Keratinocyte (primary cell): Measurements from ENCODE around the gene NRG3. TPM values are rescaled to one million over a fixed set of nuclear protein-coding genes. Genes with fewer than 3 reads are reported as not detected.

ENCODE experiments used
- DNase-seq: peaks from one replicate; pipeline ENCODE4 v3.0.0-alpha.2; 2011; ENCODE audit warnings: low read depth, missing footprints, low spot score
- FAIRE-seq: peaks from 2 replicates; lab custom pipeline; 2011; peaks lifted over from hg19 to GRCh38; lab: Jason Lieb, UNC
- H2AFZ ChIP-seq: 2 replicates; pipeline ENCODE4 v1.6.0; 2012; ENCODE audit warnings: low read length, control low read depth, inconsistent platforms; ENCODE audit not compliant: control insufficient read depth
- H3K27ac ChIP-seq: 2 replicates; pipeline ENCODE4 v1.5.1; 2011; ENCODE audit warnings: low read length; ENCODE audit not compliant: control insufficient read depth, insufficient read depth
- H3K27me3 ChIP-seq: 3 replicates; pipeline ENCODE4 v1.6.0; 2011; ENCODE audit warnings: low read length; ENCODE audit not compliant: control insufficient read depth, insufficient read depth; ENCODE audit errors: extremely low read depth
- H3K36me3 ChIP-seq, 2 experiments: 2 replicates in 1 of 2; 3 replicates in 1 of 2; pipeline ENCODE4 v1.5.1; 2011; ENCODE audit warnings: low read length in 2 of 2, mild to moderate bottlenecking in 1 of 2; ENCODE audit not compliant: control insufficient read depth in 2 of 2, insufficient read depth in 2 of 2; ENCODE audit errors: extremely low read depth in 1 of 2
- H3K4me1 ChIP-seq: 3 replicates; pipeline ENCODE4 v1.5.1; 2011; ENCODE audit warnings: low read length; ENCODE audit not compliant: control insufficient read depth, insufficient read depth; ENCODE audit errors: extremely low read depth
- H3K4me2 ChIP-seq: 3 replicates; pipeline ENCODE4 v1.6.0; 2011; ENCODE audit warnings: low read depth, low read length; ENCODE audit not compliant: control insufficient read depth, insufficient read depth; ENCODE audit errors: extremely low read depth
- H3K4me3 ChIP-seq, 3 experiments: fragments of 200-600 bp in 1 of 3; sonication (generic) in 1 of 3; 2 replicates in 2 of 3; 3 replicates in 1 of 3; pipeline ENCODE4 v1.5.1; 2011 to 2016; ENCODE audit warnings: low read length in 3 of 3, mild to moderate bottlenecking in 3 of 3, control low read depth in 2 of 3, inconsistent platforms in 1 of 3, low read depth in 1 of 3, mixed read lengths in 1 of 3, mixed run types in 1 of 3, moderate library complexity in 1 of 3; ENCODE audit not compliant: control insufficient read depth in 2 of 3, insufficient read depth in 2 of 3; ENCODE audit errors: extremely low read depth in 1 of 3
- H3K79me2 ChIP-seq: 2 replicates; pipeline ENCODE4 v1.6.0; 2012; ENCODE audit warnings: low read length; ENCODE audit not compliant: control insufficient read depth, insufficient read depth
- H3K9ac ChIP-seq: 3 replicates; pipeline ENCODE4 v1.6.0; 2011; ENCODE audit warnings: low read length; ENCODE audit not compliant: control insufficient read depth, insufficient read depth; ENCODE audit errors: extremely low read depth
- H3K9me1 ChIP-seq: 3 replicates; pipeline ENCODE4 v1.6.0; 2011; ENCODE audit warnings: low read length; ENCODE audit not compliant: control insufficient read depth, insufficient read depth; ENCODE audit errors: extremely low read depth
- H3K9me3 ChIP-seq: 2 replicates; pipeline ENCODE4 v1.5.1; 2012; ENCODE audit warnings: low read depth, low read length; ENCODE audit not compliant: control insufficient read depth
- H4K20me1 ChIP-seq: 3 replicates; pipeline ENCODE4 v1.6.0; 2011; ENCODE audit warnings: low read length; ENCODE audit not compliant: control insufficient read depth, insufficient read depth; ENCODE audit errors: extremely low read depth
- EZH2 ChIP-seq: IDR thresholded peaks from one replicate; pipeline ENCODE4 v1.6.1; 2012; ENCODE audit warnings: inconsistent platforms, mild to moderate bottlenecking, low read length, moderate library complexity
- dilution Hi-C: fragments of 300-500 bp; cut with MboI; formaldehyde crosslinking; loops from one replicate; pipeline ENCODE4 v1.7.0; 2020; ENCODE audit warnings: low sequenced_read_pairs; ENCODE audit not compliant: extremely low pct_ligation_motif_present
- polyA plus RNA-seq, 5 experiments: library from polyadenylated mRNA; depleted of rRNA in 3 of 5; stranded (reverse) in 3 of 5; stranded (forward) in 1 of 5; unstranded in 1 of 5; fragments of >200 nt; gene quantifications; 1 replicate in 1 of 5; 2 replicates in 3 of 5; 3 replicates in 1 of 5; pipeline versions ENCODE4 v1.2.1 to v1.2.3, GENCODE V29; 2011 to 2012; ENCODE audit warnings: missing spikeins in 2 of 5, low read depth in 1 of 5, low replicate concordance in 1 of 5
- TF ChIP-seq, protein P1 (sequence below), 3 experiments: IDR thresholded peaks in 1 of 3; conservative IDR thresholded peaks in 1 of 3; optimal IDR thresholded peaks in 1 of 3; 2 replicates in 2 of 3; 3 replicates in 1 of 3; pipeline versions ENCODE3 to v1.5.1; 2011; ENCODE audit warnings: low read length in 3 of 3, mild to moderate bottlenecking in 3 of 3, moderate library complexity in 2 of 3, control low read depth in 1 of 3, inconsistent platforms in 1 of 3; ENCODE audit not compliant: insufficient read depth in 2 of 3; ENCODE audit errors: extremely low read depth in 1 of 3

The NRG3 gene
- polyA plus RNA-seq, 1 donor (not counting 4 experiments of a cell fraction or from before 2014, with no cell fraction given), result not detected

DNA sequence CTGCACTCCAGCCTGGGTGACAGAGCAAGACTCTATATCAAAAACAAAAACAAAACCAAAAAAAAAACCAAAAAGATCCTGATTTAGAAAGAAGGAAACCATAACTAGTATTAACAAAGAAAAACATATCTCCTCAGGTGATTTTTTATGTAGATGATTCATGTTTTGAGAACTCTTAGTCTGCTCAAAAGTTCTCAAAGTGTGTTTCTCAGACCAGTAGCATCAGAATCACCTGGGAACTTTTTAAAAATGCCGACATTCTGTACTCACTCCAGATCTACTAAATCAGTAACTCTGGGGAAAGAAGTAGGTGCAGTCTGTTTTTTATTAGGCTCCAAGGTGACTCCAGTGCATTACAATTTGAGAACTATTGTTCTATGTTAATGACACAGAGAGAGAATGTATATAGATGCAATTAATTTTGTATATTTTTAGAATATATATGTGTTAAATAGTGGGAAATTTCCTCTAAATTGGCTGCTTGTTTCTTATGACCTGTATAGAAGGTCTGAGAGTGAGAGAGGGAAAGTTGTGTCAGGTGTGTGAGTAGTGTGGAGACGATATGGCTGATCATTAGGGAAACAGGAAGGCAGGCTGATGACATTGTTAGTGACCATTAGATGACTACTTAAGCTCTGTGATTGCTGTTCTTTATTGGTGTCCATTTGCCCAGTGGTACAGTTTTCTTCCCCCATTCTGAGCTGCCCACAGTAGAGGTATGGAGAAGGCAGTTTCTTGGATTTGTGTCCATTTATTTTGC, 1075.0 kb downstream of the NRG3 start:
- DNase-seq, result no peak
- Histone ChIP-seq H3K9me1 (no peaks in the 10 kb centered on the region), H3K36me3 (no peaks in the 10 kb centered on the region), H3K79me2 (no peaks in the 10 kb centered on the region), H3K27ac (no peak overlapping the region), H3K4me2 (no peak overlapping the region), H3K9me3 (no peaks in the 10 kb centered on the region), H3K27me3 (no peaks in the 10 kb centered on the region), H4K20me1 (no peaks in the 10 kb centered on the region), H3K4me1 (no peaks in the 10 kb centered on the region), H3K4me3 (no peak overlapping the region), H2AFZ (no peak overlapping the region), H3K9ac (no peak overlapping the region)
- no peak for FAIRE-seq
- dilution Hi-C loops, result no loop called here
- no peak for TF ChIP-seq EZH2
- TF ChIP-seq, protein P1, sequence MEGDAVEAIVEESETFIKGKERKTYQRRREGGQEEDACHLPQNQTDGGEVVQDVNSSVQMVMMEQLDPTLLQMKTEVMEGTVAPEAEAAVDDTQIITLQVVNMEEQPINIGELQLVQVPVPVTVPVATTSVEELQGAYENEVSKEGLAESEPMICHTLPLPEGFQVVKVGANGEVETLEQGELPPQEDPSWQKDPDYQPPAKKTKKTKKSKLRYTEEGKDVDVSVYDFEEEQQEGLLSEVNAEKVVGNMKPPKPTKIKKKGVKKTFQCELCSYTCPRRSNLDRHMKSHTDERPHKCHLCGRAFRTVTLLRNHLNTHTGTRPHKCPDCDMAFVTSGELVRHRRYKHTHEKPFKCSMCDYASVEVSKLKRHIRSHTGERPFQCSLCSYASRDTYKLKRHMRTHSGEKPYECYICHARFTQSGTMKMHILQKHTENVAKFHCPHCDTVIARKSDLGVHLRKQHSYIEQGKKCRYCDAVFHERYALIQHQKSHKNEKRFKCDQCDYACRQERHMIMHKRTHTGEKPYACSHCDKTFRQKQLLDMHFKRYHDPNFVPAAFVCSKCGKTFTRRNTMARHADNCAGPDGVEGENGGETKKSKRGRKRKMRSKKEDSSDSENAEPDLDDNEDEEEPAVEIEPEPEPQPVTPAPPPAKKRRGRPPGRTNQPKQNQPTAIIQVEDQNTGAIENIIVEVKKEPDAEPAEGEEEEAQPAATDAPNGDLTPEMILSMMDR (optimal IDR thresholded peaks at IDR 0.05 in 1 of 3, IDR thresholded peaks at IDR 0.05 in 1 of 3, conservative IDR thresholded peaks at IDR 0.05 in 1 of 3; ENCODE audit: extremely low read depth in 1 of 3, insufficient read depth in 2 of 3, low read length in 3 of 3), result no peak

DNA sequence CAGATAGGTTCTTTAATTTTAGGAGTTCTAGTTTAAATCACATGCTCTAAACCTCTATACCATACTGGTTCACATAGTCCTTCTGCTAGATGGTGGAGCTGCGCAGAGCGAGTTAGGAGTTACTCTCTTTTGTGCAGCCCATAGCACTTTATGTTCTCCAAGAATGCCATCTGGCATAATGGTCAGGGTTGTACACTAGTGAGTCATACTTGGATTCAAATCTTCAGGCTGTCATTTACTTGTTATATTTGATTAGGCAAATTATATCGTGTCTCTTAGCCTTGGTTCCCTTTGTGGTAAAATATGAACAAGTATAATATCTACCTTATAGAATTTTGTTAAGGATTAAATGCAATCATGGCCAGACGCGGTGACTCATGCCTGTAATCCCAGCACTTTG, 1078.3 kb downstream of the NRG3 start:
- Histone ChIP-seq H3K4me1 (no peaks in the 10 kb centered on the region), H2AFZ (no peak overlapping the region), H3K9me1 (no peaks in the 10 kb centered on the region), H3K4me2 (no peak overlapping the region), H3K4me3 (no peak overlapping the region), H3K9me3 (no peaks in the 10 kb centered on the region), H3K36me3 (no peaks in the 10 kb centered on the region), H3K79me2 (no peaks in the 10 kb centered on the region), H3K27ac (no peak overlapping the region), H3K9ac (no peak overlapping the region), H3K27me3 (no peaks in the 10 kb centered on the region), H4K20me1 (no peaks in the 10 kb centered on the region)
- FAIRE-seq (no peak), DNase-seq (no peak)
- TF ChIP-seq, protein P1 (optimal IDR thresholded peaks at IDR 0.05 in 1 of 3, IDR thresholded peaks at IDR 0.05 in 1 of 3, conservative IDR thresholded peaks at IDR 0.05 in 1 of 3; ENCODE audit: extremely low read depth in 1 of 3, insufficient read depth in 2 of 3, low read length in 3 of 3), result no peak
- no peak for TF ChIP-seq EZH2
- dilution Hi-C loops, result no loop called here
